GM19438 (cell line): ENCODE data around the gene NRAP.
A peak's percentile ranks its signal among the peaks of the same experiment; 100 is the strongest.

Experiments
- ATAC-seq: cut with Tn5 transposase; IDR thresholded peaks from one replicate; pipeline ENCODE4 v1.9.1; 2021; ENCODE audit warnings: low read depth; ENCODE audit not compliant: unreplicated experiment

The NRAP gene

DNA sequence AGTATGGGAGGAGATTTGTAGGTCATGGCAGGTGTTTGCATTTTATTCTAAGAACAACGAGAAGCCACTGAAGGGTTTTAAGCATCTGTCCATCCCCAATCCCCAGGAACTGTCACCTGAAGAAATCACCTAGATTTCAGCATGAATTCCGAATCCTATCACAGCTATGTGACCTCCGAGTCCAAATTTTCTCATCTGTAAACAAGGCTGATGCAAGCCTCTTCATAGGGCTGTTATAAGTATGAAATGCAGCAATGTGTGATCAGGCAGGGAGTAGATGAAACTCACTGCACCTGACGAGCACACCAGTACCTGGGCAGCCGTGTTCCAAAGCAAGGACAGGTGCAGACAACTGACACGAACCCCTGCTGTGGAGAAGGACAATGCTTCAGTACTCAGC lies 97.0 kb downstream of the NRAP start:
- no peak for ATAC-seq

DNA sequence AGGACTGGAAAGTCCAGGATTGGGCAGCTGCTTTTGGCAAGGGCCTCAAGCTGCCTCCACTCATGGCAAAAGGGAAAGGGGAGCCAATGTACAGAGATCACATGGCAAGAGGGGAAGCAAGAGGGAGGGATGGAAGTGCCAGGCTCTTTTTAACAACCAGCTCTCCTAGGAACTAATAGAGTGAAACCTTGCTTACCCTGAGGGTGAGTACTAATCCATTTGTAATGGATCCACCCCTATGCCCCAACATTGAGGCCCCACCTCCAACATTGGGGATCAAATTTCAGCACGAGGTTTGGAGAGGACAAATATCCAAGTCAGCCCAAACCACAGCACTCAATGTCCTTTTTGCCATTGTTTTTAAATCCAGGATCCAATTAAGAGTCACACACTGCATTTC lies 98.5 kb downstream of the NRAP start:
- ATAC-seq = no peak

DNA sequence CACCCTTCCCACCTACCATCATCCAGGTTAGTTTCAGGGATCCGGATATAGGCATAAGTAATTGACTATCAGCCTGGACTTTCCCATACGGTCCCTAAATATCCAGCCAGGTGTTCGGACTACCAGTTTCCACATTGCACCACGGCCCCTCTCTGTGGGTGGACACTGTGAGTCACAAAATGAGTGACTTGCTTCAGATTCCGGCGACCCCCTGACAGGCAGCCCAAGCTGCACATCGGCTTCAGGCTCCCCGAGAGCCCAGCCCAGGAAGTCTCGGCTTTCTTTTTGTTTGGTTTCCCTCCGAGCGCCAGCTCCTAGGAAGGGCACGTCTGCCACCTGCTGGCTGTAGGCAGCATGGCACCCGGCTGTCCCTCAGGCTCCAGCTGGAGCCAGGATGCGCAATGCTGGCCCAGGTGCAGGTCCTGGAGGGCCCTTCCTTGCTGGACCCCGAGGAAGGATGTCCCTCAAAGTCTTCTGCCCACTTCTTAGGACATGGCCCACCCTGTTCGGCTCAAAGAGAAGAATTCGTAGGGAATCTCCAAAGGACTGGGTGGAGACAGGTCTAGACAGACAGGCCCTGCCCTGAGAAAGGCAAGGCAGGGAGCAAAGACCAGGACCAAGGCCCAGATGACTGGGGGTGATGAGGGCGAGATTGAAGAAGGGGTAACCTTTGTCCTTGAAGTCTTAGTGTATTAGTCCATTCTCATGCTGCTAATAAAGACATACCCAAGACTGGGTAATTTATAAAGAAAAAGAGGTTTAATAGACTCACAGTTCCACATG lies 100.3 kb downstream of the NRAP start:
- ATAC-seq = peak; percentile 98

DNA sequence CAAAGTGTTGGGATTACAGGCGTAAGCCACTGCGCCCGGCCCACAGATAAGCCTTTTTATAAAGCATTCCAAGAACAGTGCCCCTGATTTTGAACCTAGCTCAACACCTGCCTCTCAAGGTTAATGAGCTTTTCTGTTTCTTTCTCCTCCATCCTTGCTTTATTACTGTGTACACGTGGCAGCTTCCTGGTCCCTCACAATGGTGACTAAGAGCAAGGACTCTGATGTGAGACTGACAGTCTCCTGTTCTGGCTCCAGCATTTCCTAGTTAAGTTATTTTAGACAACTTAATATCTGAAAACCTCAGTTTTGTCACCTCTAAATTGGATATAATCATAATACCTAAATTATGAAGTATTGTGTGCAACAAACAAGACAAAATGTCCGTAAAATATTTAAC lies 101.1 kb downstream of the NRAP start:
- no peak for ATAC-seq

DNA sequence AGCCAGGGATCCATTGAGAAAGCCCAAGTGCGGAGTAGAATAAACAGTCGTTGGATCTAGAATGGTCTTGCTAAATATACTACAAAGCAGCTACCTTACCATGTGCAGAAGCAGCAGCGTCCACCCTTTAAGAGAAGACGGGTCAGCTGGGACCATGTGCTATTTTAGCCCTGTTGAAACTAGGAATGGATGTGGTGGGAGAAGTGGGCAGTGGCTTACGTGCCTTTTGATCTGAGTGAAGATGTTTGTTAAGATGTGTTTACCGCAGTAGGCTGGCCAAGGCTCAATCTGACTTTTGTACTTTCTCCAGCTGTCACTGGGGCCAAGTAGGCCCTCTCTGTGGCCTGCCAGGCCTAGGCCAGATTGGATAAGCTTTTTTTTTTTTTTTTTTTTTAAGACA lies 101.8 kb downstream of the NRAP start:
- ATAC-seq = no peak

DNA sequence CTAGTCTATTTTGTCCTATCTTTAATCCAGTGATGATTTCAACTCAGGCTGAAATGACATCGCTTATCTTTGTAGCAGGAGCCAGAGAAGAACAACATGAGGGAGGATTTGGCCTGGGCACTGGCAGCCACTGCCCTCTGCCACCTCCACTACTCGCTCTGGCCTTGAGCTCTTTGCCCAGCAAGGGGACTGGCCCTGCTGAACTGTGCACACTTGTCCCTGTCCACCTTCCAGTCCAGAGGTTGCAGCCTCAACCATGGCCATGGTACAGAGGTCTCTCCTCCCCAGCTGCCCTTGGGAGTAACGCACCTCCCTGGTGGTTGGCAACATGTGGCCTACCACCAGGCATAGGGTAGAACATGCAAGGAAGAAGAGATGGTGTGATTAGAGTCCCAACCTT lies 102.6 kb downstream of the NRAP start:
- ATAC-seq = no peak

DNA sequence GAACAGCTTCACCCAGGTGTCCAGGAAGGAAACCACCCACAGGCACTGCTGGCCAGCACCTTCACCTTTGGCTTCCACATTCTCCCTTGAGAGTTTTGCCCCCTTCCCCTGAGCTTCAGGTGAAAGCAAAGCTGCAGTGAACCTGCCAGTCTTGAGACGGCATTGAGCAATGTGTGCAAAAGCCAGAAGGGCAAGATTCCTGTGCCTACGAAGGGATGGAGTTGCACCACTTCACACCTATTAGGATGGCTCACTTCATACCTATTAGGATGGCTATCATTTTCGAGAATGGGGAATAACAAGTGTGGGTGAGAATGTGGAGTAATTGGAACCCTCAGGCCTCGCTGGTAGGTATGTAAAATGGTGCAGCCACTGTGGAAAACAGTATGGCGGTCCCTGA lies 103.8 kb downstream of the NRAP start:
- ATAC-seq = no peak

DNA sequence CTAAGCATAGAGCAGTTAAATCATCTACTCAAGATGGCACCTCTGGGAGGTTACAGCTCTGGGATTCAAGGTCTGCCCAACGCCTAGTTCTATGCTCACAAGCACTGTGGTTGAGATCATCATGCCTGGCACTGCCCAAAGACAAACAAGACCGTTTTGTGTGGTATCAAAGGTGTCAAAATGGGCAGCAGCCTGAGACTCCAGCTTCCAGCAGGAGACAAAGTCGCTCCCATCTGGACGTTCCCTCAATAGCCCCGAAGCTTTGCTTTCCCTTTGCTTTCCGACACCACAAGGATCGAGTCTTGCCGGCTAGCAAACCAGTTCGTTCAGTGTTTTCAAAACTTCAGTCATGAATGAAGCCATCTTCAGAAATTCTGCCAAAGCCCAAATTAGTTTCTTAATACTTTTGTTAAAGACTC lies 105.9 kb downstream of the NRAP start:
- no peak for ATAC-seq

DNA sequence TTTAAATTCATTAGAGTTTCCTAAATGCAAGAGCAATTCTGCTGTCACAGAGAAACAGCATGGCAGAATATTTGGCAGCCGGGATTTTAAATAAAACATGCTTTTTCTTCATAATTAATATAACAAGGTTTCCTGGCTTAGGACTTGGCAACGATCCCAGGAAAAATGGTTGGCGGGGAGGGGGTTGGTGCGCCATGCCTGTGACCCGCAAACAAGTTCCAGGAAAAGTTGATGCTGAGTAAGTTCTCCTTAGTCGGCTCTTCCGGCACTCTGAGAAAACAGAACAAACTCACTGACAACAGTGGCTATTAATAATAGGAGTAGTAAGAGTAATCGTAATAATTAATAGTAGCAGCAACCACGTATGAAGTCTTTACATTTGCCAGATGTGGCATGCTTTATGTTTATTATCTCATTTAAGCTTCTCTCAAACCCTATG lies 106.4 kb downstream of the NRAP start:
- no peak for ATAC-seq

DNA sequence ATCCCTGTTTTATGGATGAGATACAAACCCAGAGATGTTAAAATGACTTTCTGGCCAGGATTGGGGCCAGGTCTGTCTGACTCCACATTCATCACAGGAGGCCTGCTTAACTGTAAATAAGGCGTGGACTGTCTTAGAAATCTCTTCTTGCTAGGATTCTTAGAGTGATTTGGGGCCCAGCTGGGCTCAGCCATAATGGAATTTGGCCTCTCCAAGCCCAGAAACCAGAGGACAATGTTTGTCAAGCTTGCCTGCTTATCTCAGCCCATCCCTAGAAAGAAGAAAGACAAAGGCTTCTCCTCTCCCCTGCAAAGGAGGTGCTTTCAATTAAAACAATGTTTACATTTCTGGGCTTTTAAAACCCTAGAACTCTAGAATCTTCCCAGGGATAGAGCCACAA lies 108.1 kb downstream of the NRAP start:
- ATAC-seq = no peak

DNA sequence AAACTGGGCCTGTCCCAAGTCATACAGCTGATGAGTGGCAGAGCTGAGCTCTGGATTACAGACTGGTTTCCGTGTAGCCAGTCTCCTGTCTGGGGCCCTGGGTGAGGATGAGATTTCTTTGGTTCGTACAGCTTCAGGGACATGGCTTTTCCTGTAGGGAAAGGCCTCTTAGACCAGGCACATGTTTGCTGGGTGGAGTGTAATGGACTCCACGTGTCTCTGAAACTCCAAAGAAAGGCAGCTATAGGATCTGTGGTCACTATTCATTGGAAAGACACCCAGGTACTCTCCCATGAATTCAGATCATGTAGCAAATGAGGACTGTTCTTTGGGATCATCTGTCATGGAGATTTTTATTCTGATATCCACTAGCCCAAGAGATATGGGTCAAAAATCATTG lies 108.6 kb downstream of the NRAP start:
- ATAC-seq = no peak

DNA sequence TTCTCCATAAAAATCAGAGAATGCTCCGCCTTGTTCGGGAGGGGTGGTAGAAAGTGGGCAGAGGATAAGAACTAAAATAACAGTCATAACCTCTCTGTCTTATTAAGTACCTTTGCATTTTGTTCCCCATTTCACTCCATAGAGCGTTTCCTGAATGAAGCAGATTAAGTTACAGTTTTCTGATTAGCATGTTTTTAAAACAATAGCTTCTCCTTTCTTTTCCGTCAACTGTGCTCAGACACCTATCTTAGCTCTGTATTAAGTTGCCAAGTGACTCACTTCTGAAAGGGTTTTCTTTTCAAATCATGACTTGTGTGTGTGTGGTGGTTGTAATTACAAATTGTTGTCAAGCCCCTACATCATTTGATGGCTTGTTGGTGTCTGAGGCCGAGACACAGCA lies 109.6 kb downstream of the NRAP start:
- ATAC-seq = no peak

DNA sequence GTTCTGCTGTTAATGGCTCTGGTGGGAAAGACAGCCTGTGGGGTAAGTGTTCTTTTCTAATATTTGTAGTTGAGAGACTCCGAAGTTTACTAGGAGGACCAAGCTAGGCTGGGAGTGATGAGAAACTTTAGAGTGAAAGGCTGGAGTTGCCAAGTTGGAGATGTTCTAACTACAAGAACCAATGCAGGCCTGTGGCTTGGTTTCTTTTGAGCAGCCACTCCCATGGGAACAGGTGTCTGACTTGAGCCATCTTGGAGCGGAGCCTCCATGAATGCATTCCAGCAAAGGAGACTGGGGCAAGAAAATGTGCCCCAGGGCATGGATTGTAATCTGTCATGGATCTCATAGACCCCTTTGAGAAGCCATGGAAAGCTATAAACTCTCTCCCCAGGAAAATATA lies 110.7 kb downstream of the NRAP start:
- no peak for ATAC-seq

DNA sequence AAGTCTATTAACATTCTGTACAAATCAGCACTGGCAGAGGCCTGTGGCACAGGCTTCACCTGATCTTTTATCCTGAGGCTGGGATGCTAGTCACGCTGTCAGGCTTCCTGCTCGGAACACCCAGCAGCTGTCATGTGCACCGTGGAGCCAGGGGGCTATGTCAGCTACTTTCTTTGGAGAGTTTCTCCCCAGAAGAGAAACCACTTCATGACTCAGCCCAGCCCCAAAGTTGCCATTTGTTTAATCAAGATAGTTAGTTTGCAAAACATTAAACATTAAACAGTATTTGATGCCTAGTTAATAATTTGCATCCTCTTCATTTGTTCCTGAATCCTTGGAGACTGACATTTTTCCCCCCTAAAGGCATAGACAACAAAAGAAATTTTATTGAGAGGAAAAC lies 111.1 kb downstream of the NRAP start, which contains the start of gene HABP2:
Gene HABP2 (plus strand): TSS at position 353 of the 400 bp plus-strand sequence. CDS start 69 bp downstream, outside the sequence.
- ATAC-seq = no peak

DNA sequence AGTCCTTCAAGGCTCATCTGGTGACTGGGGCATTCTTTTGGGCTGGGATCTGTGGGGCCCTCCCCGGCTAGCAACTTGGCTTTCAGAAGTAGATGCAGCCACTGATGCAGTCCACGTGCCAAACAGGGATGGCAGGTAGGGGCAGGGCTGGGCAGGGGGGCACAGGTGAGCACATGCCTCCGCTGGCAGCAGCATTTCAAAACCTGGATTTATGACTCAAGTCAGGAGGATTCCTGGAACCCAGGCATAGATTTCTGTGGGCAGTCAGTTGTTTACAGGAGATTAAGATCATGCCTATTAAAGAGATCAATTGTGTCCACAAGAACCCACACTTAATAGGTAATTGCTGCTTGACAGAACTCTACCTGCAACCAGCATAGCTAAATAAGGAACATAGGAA lies 111.8 kb downstream of the NRAP start:
- ATAC-seq = no peak

DNA sequence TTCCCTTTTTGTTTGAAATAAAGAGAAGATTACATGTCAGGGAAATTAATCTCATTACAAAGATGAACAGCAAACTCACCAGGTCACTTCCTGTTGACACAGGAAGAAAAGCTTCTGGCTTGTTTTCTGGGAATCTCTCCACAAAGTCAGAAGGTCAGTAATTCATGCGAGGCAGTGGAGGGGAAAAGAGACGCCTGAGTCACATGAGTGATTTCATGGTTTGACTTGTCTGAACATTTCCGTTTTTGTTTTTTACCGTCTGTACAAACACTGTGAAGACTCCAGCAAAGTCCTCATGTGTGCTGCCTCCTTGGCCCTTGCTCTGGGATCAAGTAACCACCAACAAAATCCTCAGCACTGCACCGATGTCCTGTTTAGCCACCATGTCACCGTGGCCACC lies 113.5 kb downstream of the NRAP start:
- no peak for ATAC-seq

DNA sequence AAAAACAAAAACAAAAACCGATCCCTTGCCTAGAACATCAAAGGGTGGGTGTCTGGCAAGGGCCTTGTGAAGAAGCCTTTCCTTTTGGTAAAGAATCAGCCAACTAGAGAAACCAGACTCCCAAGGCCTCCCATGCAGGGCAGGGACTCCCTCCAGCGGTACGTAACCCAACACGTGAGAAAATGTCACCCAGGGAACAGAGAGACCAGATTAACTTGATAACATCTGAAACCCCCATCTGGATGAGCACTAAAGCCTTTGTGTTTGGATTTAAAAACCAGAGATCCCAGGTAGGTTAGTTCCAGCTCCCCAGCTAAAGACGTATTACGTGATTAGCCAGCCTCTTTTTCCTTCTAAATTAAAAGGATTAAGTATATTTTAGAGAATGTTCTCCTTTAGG lies 114.0 kb downstream of the NRAP start:
- ATAC-seq = no peak

DNA sequence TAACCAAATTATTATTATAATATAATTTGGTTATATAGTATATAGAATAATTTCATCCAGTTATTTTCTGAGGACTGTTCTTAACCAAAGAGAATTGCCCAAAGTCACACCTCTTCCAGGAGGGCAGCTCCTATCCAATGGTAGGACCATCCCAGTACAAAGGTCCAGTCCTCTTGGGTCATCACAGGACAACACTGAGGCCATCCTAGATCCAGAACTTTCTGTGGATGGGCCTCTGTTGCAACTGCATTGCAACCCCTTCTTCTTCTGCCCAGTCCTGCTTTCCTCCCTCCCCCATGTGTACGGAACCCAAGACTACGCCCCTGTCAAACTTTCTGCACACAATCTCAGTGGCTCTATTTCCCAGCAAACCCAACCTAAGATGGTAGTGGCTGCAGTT lies 116.4 kb downstream of the NRAP start:
- no peak for ATAC-seq

DNA sequence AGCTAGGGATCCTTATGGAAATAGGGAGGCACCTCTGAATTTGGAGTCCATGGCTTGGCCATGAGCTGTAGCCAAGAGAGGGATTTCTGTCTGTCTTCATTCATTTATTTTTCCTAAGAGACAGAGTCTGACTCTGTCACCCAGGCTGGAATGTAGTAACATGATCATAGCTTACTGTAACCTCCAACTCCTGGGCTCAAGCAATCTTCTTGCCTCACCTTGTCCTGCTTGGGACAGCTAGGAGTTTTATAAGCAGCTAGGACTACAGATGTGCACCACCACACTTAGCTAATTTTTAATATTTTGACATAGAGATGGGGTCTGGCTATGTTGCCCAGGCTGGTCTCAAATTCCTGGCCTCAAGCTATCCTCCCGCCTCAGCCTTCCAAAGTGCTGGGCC lies 119.4 kb downstream of the NRAP start:
- ATAC-seq = no peak

DNA sequence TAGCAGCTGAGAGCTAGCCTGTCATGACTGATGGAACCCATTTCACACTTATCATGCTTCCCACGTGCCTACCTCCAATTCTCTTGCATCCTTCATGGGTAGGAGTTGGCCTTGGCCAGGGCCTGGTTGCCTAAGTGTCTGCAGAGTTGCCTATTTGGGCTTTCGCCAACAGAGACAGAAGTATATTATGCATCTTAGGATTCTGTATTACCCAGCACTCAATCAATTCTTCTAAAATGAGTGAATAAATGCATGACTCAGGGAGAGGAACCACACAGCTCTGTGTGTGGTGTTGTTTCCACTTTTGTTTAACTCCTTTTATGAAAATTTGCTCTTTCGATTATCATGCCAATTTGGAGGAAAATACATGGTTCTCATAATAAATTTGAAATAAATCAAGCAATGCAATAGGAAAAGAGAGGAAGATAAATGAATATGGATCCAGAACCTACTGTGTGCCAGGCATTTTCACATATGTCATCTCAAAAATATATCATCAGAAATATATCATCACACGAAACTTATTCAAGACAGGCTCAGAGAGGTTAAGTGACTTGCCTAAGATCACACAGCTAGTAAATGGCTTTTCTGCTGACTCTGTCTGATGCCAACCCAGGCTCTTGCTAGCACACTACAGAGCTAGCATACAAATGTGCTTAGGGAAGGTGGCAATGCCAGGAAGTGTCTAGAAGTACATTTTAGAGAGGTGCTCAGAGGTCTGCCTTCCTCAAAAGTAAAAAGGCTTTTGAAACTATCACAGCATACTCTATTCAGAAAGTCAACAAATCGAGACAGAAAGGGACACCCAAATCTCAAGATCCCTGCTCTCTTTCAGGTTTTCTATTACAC lies 120.5 kb downstream of the NRAP start:
- no peak for ATAC-seq

DNA sequence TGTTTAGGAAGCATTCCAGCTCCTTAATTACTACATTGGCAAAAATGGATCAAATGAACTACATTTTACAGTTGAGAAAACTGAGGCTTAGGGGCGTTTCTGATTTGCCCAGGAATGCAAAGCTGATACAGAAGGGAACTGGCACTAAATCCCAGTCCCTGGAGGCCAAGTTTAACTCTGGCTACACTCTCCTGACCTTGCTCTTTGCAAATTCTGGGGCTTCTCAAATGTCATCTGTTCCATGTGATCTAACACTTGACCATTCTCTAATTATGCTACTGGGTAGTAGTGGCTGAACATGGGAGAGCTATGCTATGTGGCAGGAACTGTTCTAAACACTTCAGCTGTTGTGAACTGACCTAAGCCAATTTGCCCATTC lies 122.3 kb downstream of the NRAP start:
- ATAC-seq = no peak
